Choroid plexus epithelial cell (primary cell): ENCODE data around the gene LMAN2.

Experiments used
- DNase-seq: peaks from one replicate; pipeline ENCODE4 v3.0.0-alpha.2; 2010; ENCODE audit warnings: low read depth
- H3K4me3 ChIP-seq: 2 replicates; pipeline ENCODE4 v1.5.1; 2011; ENCODE audit warnings: low read depth, mild to moderate bottlenecking, control low read depth, low read length, moderate library complexity
- CTCF ChIP-seq: conservative IDR thresholded peaks from 2 replicates; pipeline ENCODE4 v1.5.1; 2011; ENCODE audit warnings: low read depth, mild to moderate bottlenecking, control low read depth, inconsistent platforms, low read length, moderate library complexity

LMAN2 gene

GRCh38 chr5:177354256-177354655 lies 2.8 kb upstream of the LMAN2 start:
- no peak overlapping the region for H3K4me3 ChIP-seq
- no peak for DNase-seq
- TF ChIP-seq CTCF: no peak

- TF ChIP-seq CTCF: no peak
- H3K4me3 ChIP-seq: no peak overlapping the region
- no peak for DNase-seq
Observed at GRCh38 chr5:177353093-177353492, 1.6 kb upstream of the LMAN2 start.

GRCh38 chr5:177350776-177351391 lies 584 bp downstream of the LMAN2 start:
- TF ChIP-seq CTCF: no peak
- peak overlapping the region; percentile 96 for H3K4me3 ChIP-seq
- DNase-seq: no peak

GRCh38 chr5:177349762-177350161 lies 1.7 kb downstream of the LMAN2 start:
- no peak for TF ChIP-seq CTCF
- no peak for DNase-seq

GRCh38 chr5:177349362-177349647 lies 2.2 kb downstream of the LMAN2 start:
- no peak overlapping the region for H3K4me3 ChIP-seq
- no peak for TF ChIP-seq CTCF
- DNase-seq: no peak

More at GRCh38 chr5:177349762-177350161, 1.7 kb downstream of the LMAN2 start:
- no peak overlapping the region for H3K4me3 ChIP-seq

GRCh38 chr5:177347699-177348098 lies 3.8 kb downstream of the LMAN2 start:
- no peak overlapping the region for H3K4me3 ChIP-seq
- TF ChIP-seq CTCF: no peak
- DNase-seq: no peak

- no peak for TF ChIP-seq CTCF
- DNase-seq: peak; percentile 42
- no peak overlapping the region for H3K4me3 ChIP-seq
Observed at GRCh38 chr5:177346820-177347219, 4.6 kb downstream of the LMAN2 start.
